ENCODE results near the gene WDFY3. TPM values are rescaled to one million over a fixed set of nuclear protein-coding genes. Genes with fewer than 3 reads are reported as not detected.

The WDFY3 gene
- total and polyA plus RNA-seq, 2 of the 4 experiments (the other 2 are of a cell fraction), result 12.5 to 58.1 TPM

GRCh38 chr4:84691170-84691691 is 275.3 kb downstream of the WDFY3 start:
- Histone ChIP-seq H3K18ac (ENCODE audit: low read depth, low read length) (no peak overlapping the region), H3K4ac (ENCODE audit: low read depth, low read length) (0 out of 2 replicates have a peak overlapping the region, but pooled peaks have one; percentile 61), H2BK120ac (ENCODE audit: low read depth, low read length) (peak overlapping the region; percentile 50), H3K27me3 (ENCODE audit: control insufficient read depth, insufficient read depth, low read length) (no peaks in the 10 kb centered on the region), H3K79me1 (ENCODE audit: low read depth in 1 of 2, low read length in 2 of 2) (peaks cover 0 to 16% of the 10 kb centered on the region in 2 experiments; a peak in 2 of 4 replicates), H2BK20ac (ENCODE audit: low read depth, low read length) (peak overlapping the region; percentile 63; the same call in 1 of the 2 replicates), H3K4me1 (ENCODE audit: control insufficient read depth, insufficient read depth, low read length) (peaks cover 14% of the 10 kb centered on the region), H2AFZ (replicated peaks; ENCODE audit: low read length, poor library complexity) (peak overlapping the region; percentile 5), H3K36me3 (ENCODE audit: control insufficient read depth, insufficient read depth, low read length) (peaks cover 27% of the 10 kb centered on the region), H3K27ac (ENCODE audit: insufficient read depth, low read length) (0 out of 2 replicates have a peak overlapping the region, but pooled peaks have one; percentile 6), H4K91ac (ENCODE audit: insufficient read depth, low read depth, low read length) (peak overlapping the region; percentile 1; the same call in 1 of the 2 replicates), H3K56ac (ENCODE audit: extremely low read depth, insufficient read depth, low read length) (no peak overlapping the region), H3K14ac (replicated peaks; ENCODE audit: low read depth, low read length) (no peak overlapping the region), H3K4me3 (ENCODE audit: insufficient read depth, low read depth, low read length) (no peak overlapping the region; the same call in 1 of the 2 replicates), H4K5ac (ENCODE audit: low read depth, low read length) (no peak overlapping the region), H3K9me1 (ENCODE audit: insufficient read depth, low read length) (peaks cover 26% of the 10 kb centered on the region), H4K20me1 (ENCODE audit: insufficient read depth, low read length) (peaks cover 16% of the 10 kb centered on the region), H4K8ac (ENCODE audit: low read depth in 2 of 2, low read length in 2 of 2) (0 out of 4 replicates have a peak overlapping the region, but pooled peaks of 1 of the 2 experiments have one; percentile 12), H2BK5ac (ENCODE audit: low read depth, low read length, poor library complexity, severe bottlenecking) (peak overlapping the region; percentile 52), H3K23ac (ENCODE audit: low read depth, low read length) (no peak overlapping the region; the same call in 1 of the 2 replicates), H2AK5ac (ENCODE audit: low read depth, low read length) (no peak overlapping the region), H3K9me3 (ENCODE audit: control insufficient read depth, insufficient read depth, low read length) (no peaks in the 10 kb centered on the region), H2BK15ac (ENCODE audit: low read depth, low read length) (no peak overlapping the region), H3K9ac (ENCODE audit: low read depth, low read length) (no peak overlapping the region), H2AK9ac (replicated peaks; ENCODE audit: low read depth, low read length, poor library complexity) (no peak overlapping the region), H3K4me2 (ENCODE audit: low read depth, low read length) (peak overlapping the region; percentile 85)
- WGBS, 2 experiments (ENCODE audit: extremely low coverage in 2 of 2, insufficient read length in 1 of 2), result no CpG with 5 or more reads among the region's 1 CpG
- ChIA-PET POLR2A (ENCODE audit: unreplicated experiment) (no interaction called here), CTCF (interaction anchor here (0.7 to 0.9 kb wide), 2 partner anchors 54 to 194 kb away, joined by 3 read pairs; no protein-coding TSS in a partner anchor)
- peak; percentile 88 for ATAC-seq (ENCODE audit: low read depth)
- dilution Hi-C loops (cut with HindIII; ENCODE audit: low sequenced_read_pairs, unreplicated experiment), result no loop called here
- intact Hi-C loops (cut with micrococcal nuclease), result loop anchor here (5.0 to 10.0 kb wide), 2 partner anchors 281 to 1214 kb away; no protein-coding TSS in a partner anchor
- peak; percentile 94 for DNase-seq
- BruUV-seq (replicated peaks), result no TSS peak
- in situ Hi-C loops (cut with MboI; ENCODE audit: low sequenced_read_pairs), result no loop called here
- TF ChIP-seq SMC3 (IDR thresholded peaks at IDR 0.05; ENCODE audit: low read depth, low read length) (no peak), POLR2A (IDR thresholded peaks at IDR 0.05; ENCODE audit: low read depth, low read length) (no peak), MAZ (IDR thresholded peaks at IDR 0.05; ENCODE audit: borderline replicate concordance, low read depth, low read length) (0 out of 2 replicates have a peak, but pooled peaks have one; percentile 4), BHLHE40 (IDR thresholded peaks at IDR 0.05; ENCODE audit: low read depth, low read length) (no peak), NFE2L2 (IDR thresholded peaks at IDR 0.05; ENCODE audit: low read depth, low read length) (peak; percentile 33; the same call in 1 of the 2 replicates), MAFK (IDR thresholded peaks at IDR 0.05; ENCODE audit: low read depth, low read length) (peak; percentile 53; the same call in 1 of the 2 replicates), CEBPB (IDR thresholded peaks at IDR 0.05; ENCODE audit: low read depth, low read length) (peak; percentile 14), FOS (IDR thresholded peaks at IDR 0.05; ENCODE audit: low read depth, low read length) (peak; percentile 89)
